HG03025 (cell line): Measurements from ENCODE around the gene RPS6KB2.

Source experiments
- ATAC-seq: cut with Tn5 transposase; IDR thresholded peaks from one replicate; pipeline ENCODE4 v1.9.1; 2021; ENCODE audit warnings: mild to moderate bottlenecking, moderate library complexity; ENCODE audit not compliant: unreplicated experiment, low FRiP score

RPS6KB2 gene

GRCh38 chr11:67441098-67441563 lies 12.8 kb downstream of the RPS6KB2 start:
- no peak for ATAC-seq

DNA sequence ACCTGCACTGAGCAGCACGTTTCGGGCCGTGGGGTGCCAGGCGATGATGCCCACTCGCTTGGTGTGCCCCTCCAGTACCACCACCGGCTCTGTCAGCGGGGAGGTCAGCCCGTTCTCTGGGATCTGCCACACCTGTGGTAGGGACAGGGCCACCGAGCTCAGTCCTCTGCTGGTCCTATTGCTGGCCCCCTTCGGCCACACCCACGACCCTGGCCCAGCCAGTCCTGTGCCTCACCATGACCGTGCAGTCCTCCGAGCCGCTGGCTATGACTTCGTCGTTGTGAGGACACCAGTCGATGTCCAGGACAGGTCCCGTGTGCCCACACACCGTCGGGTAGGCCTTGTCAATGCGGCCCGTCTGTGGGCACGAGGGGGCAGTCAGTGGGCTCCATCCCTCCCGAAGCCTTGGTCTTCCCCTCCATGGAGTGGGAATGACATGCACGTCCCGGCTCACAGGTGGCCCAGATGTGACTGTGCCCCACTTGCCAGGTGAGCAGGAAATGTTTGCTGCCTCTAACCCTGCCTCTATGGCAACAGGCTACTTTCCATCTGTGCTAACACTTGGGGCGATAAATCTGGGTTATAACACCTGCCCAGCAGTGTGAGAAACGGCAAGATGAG lies 13.5 kb downstream of the RPS6KB2 start:
- ATAC-seq: no peak

GRCh38 chr11:67442504-67443404 lies 14.5 kb downstream of the RPS6KB2 start:
- ATAC-seq: no peak

DNA sequence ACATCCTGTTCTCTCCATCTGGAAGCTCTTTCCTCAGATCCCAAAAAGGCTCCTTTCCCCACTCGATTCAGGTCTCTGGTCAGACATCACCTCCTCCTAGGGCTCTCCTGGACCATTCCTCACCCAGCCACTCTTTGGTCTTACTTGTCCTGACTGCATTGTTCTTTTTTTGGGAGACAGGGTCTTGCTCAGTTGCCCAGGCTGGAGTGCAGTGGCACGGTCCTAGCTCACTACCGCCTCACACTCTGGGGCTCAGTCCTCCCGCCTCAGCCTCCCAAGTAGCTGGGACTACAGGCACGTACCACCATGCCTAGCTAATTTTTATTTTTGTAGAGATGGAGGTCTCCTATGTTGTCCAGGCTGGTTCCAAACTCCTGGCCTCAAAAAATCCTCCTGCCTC lies 17.2 kb downstream of the RPS6KB2 start:
- no peak for ATAC-seq

DNA sequence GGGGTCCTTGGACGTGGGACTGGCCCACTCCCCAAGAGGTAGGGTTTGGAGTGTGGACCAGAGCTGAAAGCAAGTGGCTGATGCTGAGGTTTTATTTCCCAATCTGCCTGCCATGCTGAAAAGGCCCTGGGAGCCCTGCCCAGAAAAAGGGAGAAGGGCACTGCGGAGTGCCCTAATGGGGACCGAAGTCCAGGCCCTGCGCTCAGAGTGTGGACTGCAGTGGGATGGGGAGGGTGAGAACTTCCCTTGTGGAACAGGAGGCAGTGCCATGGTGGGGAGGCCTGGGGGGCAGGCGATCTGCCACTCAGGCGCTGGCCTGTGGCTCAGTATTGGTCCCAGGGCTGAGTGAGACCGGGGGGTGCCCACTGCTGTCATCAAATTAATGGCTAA lies 19.9 kb downstream of the RPS6KB2 start:
- ATAC-seq: no peak

DNA sequence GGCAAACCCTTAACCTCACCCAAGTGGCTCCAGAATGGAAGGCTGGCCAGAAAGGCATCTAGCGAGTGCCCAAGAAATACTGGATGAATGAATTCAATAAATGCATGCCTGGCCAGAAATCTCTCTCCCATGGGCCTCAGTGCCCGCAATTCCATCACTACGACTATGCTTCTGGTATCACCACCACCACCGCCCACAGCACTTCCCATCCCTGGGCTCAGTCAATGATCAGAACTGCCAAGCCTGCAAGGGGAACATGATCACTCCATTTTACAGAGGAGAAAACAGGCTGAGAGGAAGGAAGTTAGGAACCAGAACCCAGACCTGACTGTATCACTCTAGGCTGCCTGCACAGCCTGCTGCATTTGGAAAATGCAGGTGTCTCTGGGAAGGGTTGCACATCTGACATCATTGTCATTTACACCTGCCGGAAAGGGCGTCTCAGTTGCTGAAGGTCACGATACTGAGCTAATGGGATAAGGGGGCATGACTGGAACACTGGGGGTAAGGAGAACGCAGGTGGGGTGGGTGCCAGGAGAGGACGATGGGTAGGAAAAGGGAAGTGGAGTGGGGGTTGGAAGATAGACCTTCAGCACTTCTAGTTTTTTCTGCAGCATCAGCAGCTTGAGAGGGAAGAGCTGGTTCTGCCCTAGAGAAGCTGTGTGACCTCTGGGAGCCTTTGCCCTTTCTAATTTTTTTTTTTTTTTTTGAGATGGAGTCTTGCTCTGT lies 21.0 kb downstream of the RPS6KB2 start:
- ATAC-seq: no peak

- ATAC-seq: no peak
Measured at GRCh38 chr11:67450796-67451657, 22.7 kb downstream of the RPS6KB2 start.

DNA sequence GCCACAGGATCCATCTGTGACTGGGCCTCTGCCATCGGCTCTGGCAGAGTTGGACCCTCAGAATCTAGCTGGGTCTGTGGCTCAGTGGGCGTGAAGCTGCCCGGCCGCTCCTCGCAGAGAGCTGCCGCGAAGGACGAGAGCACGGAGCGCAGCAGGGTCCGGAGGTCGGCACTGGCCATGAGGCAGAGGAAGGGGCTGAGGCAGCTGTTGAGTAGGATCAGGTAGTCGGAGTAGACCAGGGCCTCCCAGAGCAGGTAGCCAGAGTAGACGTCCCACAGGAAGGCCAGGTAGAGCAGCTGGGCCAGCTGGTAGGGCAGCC lies 23.3 kb downstream of the RPS6KB2 start:
- ATAC-seq: no peak

DNA sequence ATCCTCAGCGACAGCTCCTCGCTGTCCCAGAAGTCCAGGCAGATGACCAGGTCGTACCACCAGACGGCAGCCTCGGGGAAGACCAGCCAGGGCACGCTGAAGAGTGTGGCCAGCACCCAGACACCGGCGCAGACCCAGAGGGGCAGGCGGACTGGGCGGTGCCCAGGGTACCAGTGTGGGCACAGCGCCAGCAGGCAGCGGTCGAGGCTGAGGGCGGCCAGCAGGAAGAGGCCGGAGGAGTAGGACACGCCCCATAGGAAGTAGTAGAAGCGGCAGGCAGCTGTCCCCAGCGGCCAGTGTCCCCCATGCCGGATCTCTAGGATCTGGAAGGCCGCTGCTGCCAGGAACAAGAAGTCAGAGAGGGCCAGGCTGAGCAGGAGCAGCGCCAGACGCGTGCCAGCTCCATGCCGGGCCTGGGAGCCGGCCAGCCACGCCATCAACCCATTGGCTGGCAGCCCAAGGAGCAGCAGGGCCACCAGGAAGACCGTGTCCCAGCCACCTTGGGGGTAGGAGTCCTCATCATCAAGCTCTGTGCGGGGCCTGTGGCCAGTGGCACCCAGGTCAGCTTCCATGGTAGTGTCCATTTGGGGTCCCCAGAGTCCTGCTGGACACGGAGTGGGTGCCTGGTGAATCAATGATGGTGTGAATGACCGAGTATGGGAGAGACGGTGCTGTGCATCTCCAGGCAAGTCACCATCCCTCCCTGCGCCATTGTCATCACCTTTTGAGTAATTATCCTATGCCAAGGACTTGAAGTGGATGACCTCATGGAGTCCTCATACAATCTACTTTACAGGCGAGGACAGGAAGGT lies 24.1 kb downstream of the RPS6KB2 start, which contains the start of gene GPR152:
Gene GPR152 (minus strand): TSS at position 589 of the 812 bp plus-strand sequence. CDS start 5 bp downstream, at position 584.
- ATAC-seq: no peak

DNA sequence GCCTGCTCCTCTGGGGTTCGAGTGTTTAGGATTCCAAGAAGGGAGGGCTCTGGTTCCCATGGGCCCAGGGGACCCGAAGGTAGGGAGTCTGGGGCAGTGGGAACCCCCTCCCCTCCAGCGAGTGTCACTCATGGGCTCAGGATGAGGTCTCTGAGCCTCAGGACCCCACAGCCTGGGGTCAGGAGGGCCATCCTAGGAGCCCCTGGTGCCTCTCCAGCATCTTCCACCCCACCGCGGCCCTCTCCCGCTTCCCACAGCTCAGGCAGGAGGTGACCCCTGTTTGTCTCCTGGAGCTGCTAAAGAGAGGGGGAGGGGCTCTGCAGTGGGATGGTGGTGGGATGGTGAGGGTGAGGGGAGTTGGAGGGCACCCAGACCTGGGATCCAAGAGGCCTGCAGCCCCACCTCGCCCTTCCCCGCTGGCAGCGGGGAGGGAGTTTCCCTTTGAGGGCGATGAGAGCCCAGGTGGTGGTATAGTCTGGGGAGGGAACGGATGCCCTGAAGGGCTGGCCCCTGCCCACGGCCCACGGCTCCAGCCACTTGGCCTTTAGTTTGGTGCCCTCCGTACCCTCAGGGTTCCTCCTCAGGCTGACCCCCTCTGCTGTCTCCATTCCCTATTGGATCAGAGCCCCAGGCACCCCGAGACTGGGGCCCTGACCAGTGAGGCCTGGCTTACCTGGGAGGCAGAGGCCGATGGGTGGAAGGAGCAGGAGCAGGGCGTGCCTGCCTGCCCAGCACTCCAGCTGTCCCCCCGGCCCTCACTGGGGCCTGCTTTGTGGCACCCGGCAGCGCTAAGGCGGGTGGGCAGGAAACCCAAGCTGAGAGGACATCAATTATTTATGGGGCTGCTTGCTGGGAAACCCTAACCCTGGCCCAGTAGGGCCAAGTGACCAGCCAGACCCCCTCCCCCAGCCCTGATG lies 25.8 kb downstream of the RPS6KB2 start:
- ATAC-seq: no peak

DNA sequence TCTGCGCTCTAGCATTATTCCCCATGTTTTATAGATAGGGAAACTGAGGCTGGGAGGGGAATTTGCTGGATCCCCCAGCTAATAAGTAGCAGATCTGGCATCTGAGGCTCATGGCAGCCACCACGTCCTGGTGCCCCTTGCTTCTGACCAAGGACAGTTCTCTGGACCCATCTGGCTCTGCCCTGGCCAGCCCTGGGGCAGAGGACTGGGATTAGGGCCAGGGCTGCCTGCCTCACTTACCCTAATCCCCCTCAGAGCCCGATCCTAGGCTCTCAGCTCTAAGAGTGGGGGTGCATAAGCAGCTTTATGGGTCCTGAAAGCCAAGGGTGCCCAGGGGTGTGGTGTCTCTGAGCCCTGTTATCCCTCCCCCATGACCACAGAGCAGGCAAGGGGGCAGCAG lies 26.8 kb downstream of the RPS6KB2 start, which contains the start of gene CABP4:
Gene CABP4 (plus strand): TSS at position 301 of the 400 bp plus-strand sequence. CDS start 70 bp downstream, at position 371.
- no peak for ATAC-seq

DNA sequence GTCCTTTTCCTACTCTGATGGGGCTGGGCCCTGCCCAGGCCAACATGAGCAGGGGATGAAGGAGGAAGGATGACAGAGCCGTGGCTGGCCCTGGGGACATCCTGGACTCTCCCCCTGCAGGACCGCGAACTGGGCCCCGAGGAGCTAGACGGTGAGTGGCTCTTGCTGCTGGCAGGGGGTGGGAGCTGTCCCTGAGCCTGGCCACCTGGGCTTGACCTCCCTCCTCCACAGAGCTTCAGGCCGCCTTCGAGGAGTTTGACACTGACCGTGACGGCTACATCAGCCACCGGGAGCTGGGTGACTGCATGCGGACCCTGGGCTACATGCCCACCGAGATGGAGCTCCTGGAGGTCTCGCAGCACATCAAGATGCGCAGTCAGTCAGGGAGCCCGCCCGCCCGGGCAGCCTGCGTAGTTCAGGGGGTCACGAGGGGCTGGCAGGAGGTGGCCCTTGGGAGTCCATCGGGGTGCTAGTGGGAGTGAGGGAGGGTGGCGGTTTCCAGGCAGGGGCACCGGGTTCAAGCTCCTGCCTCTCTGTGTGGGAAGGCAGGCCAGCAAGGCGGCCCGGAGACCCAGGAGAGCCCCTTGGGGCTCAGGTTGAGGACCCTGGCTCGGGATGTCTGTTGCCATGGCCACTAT lies 27.9 kb downstream of the RPS6KB2 start:
- no peak for ATAC-seq

- no peak for ATAC-seq
Measured at GRCh38 chr11:67457453-67457852, 29.2 kb downstream of the RPS6KB2 start.

- no peak for ATAC-seq
Measured at GRCh38 chr11:67458266-67458665, 30.0 kb downstream of the RPS6KB2 start.

- ATAC-seq: no peak
Measured at GRCh38 chr11:67463186-67463585, 34.9 kb downstream of the RPS6KB2 start.

DNA sequence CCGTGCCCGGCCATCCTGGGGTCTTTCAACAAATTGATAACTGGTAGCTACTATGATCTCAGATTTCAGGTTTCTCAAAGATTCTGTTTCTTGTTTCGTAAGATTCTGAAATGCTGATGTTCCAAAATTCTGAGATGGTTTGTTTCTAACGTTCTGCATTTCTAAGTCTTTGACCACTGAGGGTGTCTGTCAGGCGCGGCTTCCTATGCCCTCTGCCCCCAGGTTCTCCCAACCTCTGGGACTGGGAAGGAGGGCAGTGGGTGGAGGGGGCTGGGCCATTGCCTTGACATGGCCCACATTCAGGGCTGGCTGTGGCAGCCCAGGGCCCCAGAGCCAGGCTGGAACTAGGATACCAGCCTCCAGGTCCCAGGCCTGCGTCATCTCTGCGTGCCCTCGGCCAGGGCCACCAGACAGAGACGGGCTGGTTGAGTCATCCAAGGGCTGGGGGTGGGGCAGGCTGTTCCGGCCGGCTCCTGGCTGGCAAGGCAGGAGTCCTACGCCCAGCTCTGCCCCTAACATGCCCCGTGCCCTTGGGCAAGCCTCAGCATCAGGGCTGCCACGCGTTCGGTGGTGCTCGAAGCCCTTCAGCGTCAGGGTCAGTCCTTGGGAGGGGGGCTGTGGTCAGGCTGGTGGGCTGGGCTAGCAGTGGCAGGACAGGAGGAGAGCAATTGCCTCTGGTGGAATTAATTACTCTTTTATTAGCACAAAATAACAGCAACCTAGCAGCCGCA lies 35.6 kb downstream of the RPS6KB2 start:
- no peak for ATAC-seq
